AG09319 (cell line): ENCODE measurements around the gene DPF1.

Experiments
- DNase-seq: peaks from one replicate; pipeline ENCODE4 v3.0.0-alpha.2; 2010; ENCODE audit warnings: low read depth; ENCODE audit errors: extremely low read depth
- TF ChIP-seq, protein P1 (sequence below): IDR thresholded peaks from 2 replicates; pipeline ENCODE4 v1.5.1; 2011; ENCODE audit warnings: low read depth, mild to moderate bottlenecking, inconsistent platforms, low read length, moderate library complexity

The DPF1 gene

DNA sequence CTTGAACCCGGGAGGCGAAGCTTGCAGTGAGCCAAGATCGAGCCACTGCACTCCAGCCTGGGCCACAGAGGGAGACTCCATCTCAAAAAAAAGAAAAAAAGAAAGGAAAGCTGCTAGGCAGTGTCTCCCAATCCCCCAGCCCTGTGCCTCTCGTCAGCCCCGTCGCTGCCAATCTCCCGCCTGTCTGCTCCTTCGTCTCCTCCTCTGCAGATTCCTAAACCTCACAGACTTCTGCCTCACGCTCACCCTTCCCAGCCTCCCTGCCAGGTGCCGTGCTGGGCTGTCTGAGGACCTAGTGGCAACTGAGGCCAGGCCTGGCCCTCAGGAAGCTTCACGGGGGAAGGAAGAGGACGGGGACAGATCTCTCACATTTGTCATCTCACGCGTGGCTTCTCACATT lies 21.5 kb downstream of the DPF1 start:
- TF ChIP-seq, protein P1, sequence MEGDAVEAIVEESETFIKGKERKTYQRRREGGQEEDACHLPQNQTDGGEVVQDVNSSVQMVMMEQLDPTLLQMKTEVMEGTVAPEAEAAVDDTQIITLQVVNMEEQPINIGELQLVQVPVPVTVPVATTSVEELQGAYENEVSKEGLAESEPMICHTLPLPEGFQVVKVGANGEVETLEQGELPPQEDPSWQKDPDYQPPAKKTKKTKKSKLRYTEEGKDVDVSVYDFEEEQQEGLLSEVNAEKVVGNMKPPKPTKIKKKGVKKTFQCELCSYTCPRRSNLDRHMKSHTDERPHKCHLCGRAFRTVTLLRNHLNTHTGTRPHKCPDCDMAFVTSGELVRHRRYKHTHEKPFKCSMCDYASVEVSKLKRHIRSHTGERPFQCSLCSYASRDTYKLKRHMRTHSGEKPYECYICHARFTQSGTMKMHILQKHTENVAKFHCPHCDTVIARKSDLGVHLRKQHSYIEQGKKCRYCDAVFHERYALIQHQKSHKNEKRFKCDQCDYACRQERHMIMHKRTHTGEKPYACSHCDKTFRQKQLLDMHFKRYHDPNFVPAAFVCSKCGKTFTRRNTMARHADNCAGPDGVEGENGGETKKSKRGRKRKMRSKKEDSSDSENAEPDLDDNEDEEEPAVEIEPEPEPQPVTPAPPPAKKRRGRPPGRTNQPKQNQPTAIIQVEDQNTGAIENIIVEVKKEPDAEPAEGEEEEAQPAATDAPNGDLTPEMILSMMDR = no peak
- DNase-seq = no peak

DNA sequence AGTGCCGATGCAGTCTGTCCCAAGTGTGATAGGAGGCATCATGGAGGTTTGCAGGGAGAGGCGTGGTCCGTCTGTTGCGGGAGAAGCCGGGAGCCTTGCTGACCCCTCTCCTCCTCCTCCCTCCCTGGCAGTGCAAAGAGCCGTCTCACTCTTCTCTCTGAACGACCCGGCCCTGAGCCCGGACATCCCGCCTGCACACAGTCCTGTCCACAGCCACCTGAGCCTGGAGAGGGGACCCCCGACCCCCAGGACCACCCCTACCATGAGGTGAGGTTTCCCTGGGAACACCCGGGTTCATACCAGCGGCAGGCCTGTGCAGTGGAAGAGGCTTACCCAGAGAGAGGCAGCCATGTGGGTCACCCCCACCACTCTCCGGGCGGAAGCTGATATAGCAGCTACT lies 22.3 kb downstream of the DPF1 start:
- DNase-seq = no peak
- TF ChIP-seq, protein P1 = no peak

DNA sequence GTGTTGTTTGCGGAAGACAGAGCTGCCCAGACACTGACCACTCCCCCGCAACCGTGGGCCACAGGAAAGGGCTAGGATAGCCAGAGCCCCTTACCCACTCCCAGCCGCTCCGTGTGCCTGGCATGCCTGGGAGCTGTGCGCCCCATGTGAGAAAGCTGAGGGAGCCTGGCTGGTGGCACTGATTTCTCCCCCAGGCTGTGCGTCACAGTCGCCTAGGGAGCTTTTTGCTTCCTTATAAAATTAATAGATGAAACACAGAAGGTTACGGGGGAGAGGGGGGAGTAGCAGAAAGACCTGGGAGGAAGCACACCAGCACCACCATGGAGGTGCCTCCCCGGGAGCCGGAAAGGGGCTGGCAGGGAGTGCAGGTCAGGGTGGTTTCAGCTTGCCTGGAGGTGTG lies 24.7 kb downstream of the DPF1 start:
- TF ChIP-seq, protein P1 = no peak
- DNase-seq = no peak

DNA sequence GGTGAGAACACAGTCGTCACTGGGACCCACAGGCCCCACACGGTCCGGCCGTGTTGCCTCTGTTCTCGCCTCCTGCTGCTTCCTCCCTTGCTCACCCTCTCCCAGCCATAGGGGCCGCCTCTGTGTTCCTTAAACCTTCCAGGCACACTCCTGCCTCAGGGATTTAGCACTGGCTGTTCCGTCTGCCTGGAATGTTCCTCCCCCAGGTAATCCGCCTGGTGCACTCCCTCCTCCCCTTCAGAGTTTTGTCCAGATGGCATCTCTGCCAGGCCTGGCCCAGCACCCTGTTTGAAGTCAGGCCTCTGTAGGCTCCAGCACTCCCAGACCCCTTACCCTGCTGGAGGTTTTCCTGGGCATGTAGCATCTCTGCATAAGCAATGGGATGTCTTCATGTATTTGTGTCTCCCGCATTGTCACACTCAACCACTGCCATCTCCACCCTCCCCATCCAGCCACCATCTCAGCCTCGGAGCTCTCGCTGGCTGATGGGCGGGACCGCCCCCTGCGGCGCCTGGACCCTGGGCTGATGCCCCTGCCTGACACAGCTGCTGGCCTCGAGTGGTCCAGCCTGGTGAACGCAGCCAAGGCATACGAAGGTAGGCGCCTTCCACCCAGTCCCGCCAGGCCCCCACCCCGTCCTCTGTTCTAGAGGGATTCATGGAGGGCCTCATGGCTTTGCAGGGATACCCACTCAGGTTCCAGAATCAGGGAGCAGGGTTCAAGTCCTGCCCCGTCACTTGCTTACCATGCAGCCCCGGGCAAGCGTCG lies 25.9 kb downstream of the DPF1 start:
- TF ChIP-seq, protein P1 = no peak
- no peak for DNase-seq

DNA sequence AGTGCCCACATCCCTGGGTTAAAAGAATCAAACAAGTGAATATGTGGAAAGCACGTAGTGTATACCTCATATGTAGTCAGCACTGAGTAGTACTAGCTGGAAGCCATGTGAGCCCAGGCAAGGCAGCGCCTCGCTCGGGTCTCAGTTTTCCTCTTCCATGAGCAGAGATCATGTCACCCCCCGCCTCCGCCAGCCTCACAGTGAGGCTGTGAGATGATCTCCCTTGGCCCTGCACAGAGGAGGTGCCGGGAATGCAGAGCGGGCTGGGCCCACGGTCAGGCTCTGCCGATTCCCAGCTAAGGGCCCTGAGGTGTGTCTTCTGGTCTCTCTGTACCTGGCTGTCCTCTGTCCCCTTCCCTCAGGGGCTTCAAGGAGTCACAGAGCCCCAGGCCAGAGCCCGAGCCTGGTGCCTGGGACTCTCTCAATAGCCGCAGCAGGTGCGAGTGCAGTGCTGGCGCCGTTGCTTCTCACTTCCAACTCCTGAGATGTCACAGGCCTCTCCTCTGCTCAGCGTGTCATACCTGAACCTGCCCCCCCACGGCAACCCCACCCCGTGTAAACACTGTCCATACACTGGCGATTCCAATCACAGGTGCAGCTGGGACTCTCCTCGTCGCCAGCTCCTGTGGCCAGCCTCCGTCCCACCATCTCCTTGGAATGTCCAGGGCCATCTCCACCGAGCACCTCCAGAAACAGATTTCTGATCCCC lies 26.9 kb downstream of the DPF1 start:
- TF ChIP-seq, protein P1 = no peak
- DNase-seq = no peak

DNA sequence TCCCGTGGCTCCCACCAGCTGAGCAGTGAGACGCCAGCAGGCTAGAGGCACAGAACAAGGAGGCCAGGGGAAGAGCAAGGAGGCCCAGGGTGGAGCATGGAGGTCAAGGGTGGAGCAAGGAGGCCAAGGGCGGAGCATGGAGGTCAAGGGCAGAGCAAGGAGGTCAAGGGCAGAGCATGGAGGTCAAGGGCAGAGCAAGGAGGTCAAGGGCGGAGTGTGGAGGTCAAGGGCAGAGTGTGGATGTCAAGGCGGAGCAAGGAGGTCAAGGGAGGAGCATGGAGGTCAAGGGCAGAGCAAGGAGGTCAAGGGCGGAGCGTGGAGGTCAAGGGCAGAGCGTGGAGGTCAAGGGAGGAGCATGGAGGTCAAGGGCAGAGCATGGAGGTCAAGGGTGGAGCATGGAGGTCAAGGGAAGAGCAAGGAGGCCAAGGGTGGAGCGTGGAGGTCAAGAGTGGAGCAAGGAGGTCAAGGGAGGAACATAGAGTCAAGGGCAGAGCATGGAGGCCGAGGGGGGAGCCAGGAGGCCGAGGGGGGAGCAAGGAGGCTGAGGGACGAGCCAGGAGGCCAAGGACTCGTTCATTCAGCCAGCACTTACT lies 27.7 kb downstream of the DPF1 start:
- DNase-seq = no peak
- TF ChIP-seq, protein P1 = no peak

DNA sequence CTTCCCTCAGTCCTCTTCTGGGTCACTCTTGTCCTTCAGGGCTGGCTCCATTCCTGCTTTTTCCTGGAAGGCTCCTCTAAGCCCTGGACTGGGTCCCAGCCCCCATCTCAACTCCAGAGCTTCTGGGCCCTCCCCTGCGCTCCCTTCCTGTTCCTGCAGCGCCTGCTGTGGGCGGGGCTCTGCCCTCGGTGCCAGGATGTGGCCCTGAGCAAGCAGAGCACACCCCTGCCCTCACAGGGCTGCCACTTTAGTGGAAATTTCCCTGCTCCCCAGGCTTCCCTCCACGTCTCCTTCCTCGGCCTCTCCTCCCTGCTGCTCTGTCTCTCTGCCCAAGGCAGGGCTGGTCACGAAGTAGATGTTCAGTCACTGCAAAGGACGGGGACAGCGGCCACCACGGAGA lies 28.8 kb downstream of the DPF1 start:
- TF ChIP-seq, protein P1 = no peak
- DNase-seq = no peak
